ENCODE results near the gene PPP1R3D.

DNA sequence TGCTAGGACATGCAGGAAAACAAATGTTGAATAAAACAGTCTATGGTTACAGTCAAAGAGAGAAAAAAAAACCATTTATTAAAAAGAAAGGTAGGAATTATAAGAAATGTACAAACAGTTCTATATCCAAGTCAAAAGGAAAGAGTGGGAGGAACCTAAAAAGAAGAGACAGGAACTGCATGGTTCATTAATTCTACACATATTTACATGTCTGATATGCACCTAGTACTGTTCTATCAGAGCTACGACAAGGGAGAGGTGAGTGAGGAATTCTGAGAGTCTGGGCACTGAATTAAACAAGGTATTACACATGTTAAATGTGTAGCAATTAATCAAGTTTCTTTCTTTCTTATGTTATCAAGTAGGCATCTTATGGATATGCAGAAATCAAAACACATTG, 48.5 kb downstream of the PPP1R3D start:
- no peak for TF ChIP-seq RAD21 (IDR thresholded peaks at IDR 0.05; ENCODE audit: low read depth)
- TF ChIP-seq FOSL1 (IDR thresholded peaks at IDR 0.05; ENCODE audit: low read depth): no peak
- TF ChIP-seq POLR2A (IDR thresholded peaks at IDR 0.05; ENCODE audit: borderline replicate concordance, extremely low read depth, insufficient read depth, insufficient read length): no peak
